ENCODE results near the gene ABLIM3. TPM values are rescaled to one million over a fixed set of nuclear protein-coding genes. Genes with fewer than 3 reads are reported as not detected.

ABLIM3 gene
- total RNA-seq, result 23.6 and 24.9 TPM in 2 replicates

GRCh38 chr5:149141224-149141956 lies at the start of gene ABLIM3:
TSS of gene ABLIM3 (plus strand) at chr5:149141493. CDS start at chr5:149142096, 603 bp downstream.

GRCh38 chr5:149271716-149272563 lies 130.6 kb downstream of the ABLIM3 start, which contains the start of gene AFAP1L1:
TSS of gene AFAP1L1 (plus strand) at chr5:149271859. CDS start at chr5:149271969, 110 bp downstream.

Other genes with a start within 250 kb of the ABLIM3 start
- 0.34 and 3.6 TPM in 2 replicates for gene SH3TC2, start 78.4 kb upstream of the ABLIM3 start, total RNA-seq
- 1.3 and 1.9 TPM in 2 replicates for gene AFAP1L1, start 130.4 kb downstream of the ABLIM3 start, total RNA-seq
- 9.5 and 9.7 TPM in 2 replicates for gene GRPEL2, start 204.0 kb downstream of the ABLIM3 start, total RNA-seq
- 3.7 and 5.4 TPM in 2 replicates for gene PCYOX1L, start 216.6 kb downstream of the ABLIM3 start, total RNA-seq
- gene IL17B, start 237.8 kb downstream of the ABLIM3 start, total RNA-seq, result not detected in 2 replicates